Uterus (tissue), 2 donors: Measurements from ENCODE around the gene SSBP3.

Experiments used
- CTCF ChIP-seq, 4 experiments: fragments of 200-600 bp in 2 of 4; fragments of 450-650 bp in 2 of 4; sonication (generic) in 2 of 4; IDR thresholded peaks; one replicate each; pipeline ENCODE4 v1.5.1; 2016 to 2019; ENCODE audit warnings: antibody characterized with exemption in 4 of 4, mild to moderate bottlenecking in 2 of 4, moderate library complexity in 1 of 4
- POLR2A ChIP-seq, 2 donors: fragments of 450-650 bp; IDR thresholded peaks; one replicate each; pipeline ENCODE4 v1.6.1; 2016; ENCODE audit warnings: antibody characterized with exemption in 2 of 2, mild to moderate bottlenecking in 1 of 2, moderate library complexity in 1 of 2

GRCh38 chr1:54300401-54300800 lies 105.8 kb downstream of the SSBP3 start:
- TF ChIP-seq POLR2A (IDR thresholded peaks at IDR 0.05) (no peak), CTCF (IDR thresholded peaks at IDR 0.05) (no peak)
